Stimulated activated CD4-positive, alpha-beta T cell treated with anti-CD3 and anti-CD28 coated beads, Interleukin-1b, Interleukin-23, amount 100 ng/mL, for 4 hours (primary cell): ENCODE results near the gene PRKG1.
"Not testable (repeated sequence)": the region's sequence is repeated elsewhere in the genome, so short reads cannot be mapped to it uniquely, and the experiment has no call there.

ENCODE experiments used
- DNase-seq, 2 donors: peaks; one replicate each; pipeline ENCODE4 v3.0.0-alpha.2; 2020; ENCODE audit warnings: low read depth in 2 of 2

PRKG1 gene

GRCh38 chr10:51227897-51228713 is 153.8 kb downstream of the PRKG1 start:
- DNase-seq, result no peak

DNA sequence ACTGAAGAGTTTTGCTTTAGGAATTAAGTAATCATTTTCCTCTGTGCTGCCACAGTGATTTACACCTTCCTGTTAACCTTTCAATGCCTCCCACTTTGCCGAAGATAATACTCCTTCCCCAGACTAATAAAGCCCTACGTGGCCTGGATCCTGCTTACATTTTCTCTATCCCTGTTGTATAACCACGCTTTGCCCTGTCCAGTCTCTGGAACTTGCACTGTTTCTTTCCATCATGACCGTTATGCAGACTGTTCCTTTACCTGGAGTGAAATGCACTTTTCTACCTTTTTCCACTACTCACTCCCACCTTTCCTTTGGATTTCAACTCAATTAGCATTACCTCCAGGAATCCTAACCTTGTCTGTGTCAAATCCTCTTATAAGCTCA is 154.4 kb downstream of the PRKG1 start:
- DNase-seq, result no peak

GRCh38 chr10:51230887-51231585 is 156.7 kb downstream of the PRKG1 start:
- no peak for DNase-seq

- DNase-seq, result no peak
Measured at GRCh38 chr10:51231754-51232153, 157.5 kb downstream of the PRKG1 start.

- no peak for DNase-seq
Measured at GRCh38 chr10:51233337-51234100, 159.2 kb downstream of the PRKG1 start.

DNA sequence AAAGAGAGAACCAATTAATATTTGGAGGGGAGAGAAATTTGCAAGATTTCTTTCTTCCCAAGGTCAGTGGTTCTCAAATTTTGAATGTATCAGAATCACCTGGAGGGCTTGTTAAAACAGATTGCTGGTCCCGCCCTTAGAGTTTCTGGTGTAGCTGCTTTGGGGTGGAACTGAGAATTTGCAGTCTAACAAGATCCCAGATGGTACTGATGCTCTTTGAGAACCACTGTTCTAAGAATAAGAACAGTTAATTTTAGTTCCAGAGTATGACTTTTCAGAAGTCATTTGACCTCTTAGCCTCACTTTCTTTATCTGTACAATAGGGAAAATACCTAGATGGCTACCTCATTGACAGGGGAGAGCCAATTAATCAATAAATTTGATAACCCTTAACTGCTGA is 161.6 kb downstream of the PRKG1 start:
- no peak for DNase-seq

DNA sequence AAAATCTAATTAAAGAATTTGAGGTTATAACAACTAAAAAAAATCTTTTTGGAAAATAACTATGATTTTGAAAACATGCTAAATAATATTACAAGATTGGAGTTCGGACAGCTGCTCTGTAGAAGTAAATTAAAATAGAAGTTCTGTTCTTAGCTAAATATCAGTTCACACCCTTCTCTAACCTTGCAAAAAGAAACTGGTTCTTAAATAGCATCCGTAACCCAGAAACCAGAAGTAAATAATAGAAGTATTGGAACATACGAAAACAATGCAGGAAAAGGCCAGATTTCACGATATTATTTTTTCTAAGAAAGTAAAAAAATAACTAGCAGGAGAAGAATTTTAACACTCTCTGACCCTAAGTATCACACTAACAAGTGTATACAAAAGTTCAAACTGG is 164.7 kb downstream of the PRKG1 start:
- DNase-seq, result no peak

DNA sequence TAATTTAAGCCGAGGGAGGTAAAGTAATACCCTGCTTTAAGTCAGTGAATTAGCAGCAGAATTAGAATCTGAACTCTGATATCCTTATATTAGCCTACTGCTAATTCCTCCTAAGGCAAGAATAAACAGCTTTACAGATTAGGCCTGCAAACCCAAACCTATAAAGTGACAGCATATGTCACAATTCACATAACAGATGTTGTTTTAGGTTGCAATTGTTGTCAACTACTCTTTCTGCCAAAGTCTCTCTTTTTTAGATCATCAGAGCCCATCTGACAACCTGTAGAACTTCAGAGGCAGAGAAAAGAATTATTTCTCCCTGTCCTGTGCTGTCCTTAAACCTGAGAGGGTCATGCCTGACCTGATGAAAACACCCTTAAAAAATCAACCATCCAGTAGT is 167.2 kb downstream of the PRKG1 start:
- no peak for DNase-seq

DNA sequence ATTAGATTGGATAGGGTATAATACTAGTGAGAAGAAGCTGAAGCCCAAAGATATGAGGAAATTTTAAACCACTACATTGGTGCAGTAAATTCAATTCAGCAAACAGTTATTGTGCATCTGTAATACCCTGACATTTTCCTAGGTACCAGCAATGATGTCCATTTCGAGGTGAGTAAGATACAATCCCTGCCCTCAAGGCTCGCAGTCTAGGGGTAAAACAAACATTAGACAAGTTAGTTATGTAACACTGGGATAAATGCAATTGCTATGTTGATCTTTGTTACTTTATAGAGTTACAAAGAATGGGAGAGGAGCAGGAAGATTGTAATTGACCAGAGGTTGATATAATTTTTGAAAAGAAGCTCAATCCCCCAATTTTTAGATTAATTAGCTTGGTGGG is 168.1 kb downstream of the PRKG1 start:
- DNase-seq, result no peak

- no peak for DNase-seq
Measured at GRCh38 chr10:51244309-51244708, 170.0 kb downstream of the PRKG1 start.

DNA sequence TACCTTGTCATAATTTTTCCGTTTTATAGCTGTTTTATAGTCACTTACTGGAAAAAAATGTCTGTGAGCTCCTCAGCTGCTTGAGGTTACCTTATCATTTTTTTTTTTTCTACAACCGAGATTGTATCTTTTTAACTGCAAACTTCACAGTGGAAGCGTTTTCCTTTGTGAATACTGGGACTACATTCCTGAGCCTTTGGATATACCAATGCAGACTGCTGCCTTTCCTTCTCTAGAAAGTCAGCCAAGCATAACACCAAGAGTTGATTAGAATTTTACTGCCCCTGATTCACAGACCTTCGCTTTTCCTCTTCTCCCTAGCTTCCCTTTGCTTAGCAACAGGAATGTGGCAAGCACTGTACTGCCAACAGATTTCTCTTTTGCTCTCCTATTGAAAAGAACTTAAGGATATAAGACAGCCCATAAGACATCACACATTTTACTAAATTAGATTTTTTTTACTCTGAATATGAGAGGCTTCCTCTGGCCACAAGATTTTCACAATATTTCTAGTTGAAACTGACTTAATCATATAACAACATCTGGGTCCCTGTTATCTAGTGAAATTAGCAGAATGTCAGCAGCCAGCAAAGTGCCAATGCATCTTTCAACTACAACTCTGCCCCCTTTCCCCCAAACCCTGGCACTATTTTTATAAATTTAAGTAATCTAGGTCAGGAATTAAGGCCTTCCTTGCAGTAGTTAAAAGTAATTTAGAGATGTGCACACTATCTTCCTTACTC is 170.6 kb downstream of the PRKG1 start:
- DNase-seq, result no peak

- no peak for DNase-seq
Measured at GRCh38 chr10:51246156-51246555, 171.9 kb downstream of the PRKG1 start.

DNA sequence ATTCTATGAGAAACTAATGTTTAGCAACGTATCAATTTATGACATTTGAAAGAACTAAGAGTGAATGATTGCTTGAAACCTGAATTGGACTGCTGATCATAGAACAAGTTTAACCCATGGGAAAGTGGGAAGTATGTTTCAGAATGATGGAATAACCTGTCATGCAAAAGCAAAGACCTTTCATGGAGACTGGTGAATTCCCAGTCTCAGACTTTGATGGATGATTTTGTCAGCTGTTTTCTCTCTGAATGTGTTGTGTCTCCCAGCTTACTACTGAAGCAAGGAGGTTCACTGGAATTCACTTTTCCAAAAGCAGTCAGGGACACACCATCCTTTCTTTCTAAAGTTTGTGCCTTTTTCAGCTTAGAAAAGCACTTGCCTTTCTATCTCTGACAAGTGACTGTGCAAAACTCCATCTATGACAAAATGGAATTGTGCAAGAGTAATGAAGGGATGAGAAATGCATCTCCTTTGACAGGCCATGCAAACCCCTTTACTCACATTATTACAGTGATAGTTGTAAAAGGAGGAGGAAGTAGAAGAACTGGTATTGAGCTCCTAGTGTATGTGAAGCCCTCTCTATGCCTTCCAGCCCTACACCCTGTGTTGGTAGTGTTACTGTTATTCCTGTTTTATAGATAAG is 176.1 kb downstream of the PRKG1 start:
- no peak for DNase-seq

GRCh38 chr10:51251110-51251509 is 176.8 kb downstream of the PRKG1 start:
- DNase-seq, result no peak

- DNase-seq, result no peak
Measured at GRCh38 chr10:51255381-51255780, 181.1 kb downstream of the PRKG1 start.

- no peak for DNase-seq
Measured at GRCh38 chr10:51257511-51258248, 183.4 kb downstream of the PRKG1 start.

DNA sequence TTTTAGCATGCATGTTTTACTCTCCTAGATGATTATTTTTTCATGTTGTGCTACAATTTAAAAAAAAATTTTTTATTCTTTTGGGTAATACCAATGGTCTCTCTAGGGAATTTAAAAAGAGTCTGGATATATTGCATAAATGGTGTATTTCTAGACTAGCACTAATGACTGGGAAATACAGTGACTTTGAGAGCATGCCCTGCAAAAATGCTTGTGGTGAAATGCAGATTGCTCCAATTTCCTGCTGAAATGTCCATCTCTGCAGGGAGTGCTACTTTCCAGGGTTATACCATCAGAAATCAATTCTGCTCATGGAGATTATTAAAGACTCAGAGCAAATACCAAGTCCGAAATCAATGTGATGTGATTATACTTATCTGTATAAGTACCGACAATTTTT is 186.1 kb downstream of the PRKG1 start:
- no peak for DNase-seq

DNA sequence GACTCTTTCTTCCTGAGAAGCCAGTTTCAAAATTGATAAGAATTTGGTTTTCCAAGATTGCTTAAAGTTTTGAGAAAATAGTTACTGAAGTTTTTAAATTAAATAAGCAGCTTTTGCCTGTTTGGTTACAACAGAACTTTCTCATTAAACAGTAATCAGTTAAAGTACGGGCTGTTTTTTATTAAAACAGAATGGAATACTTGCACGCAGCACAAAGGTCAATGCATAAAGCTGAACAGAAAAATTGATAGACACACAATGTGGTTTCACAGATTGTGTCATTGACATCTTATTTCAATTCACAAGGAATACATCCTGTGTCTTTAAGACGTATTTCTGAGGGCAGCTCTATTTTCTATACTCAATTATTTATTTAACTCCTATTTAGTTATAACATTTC is 192.2 kb downstream of the PRKG1 start:
- no peak for DNase-seq

GRCh38 chr10:51267980-51268570 is 193.8 kb downstream of the PRKG1 start:
- not testable (repeated sequence) for DNase-seq

DNA sequence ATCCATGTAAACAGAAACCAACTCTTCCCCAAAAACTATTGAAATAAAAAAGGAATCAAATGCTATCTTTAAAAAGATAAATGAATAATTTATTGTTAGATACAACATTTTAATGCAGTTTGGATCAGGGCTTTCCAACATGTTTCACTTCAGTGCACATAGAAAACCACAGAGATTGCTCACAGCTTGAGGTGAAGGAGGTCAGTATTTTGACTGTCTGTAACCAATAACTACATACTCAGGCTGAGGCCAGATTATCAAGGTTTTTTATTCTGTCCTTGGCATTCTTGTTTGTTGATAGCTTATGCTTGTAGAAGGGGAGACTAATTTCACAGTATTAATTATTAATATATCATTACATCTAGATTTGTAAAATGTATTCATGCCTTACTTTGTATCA is 195.5 kb downstream of the PRKG1 start:
- DNase-seq, result no peak
